Measurements from ENCODE around the gene AMN. TPM values are rescaled to one million over a fixed set of nuclear protein-coding genes. Genes with fewer than 3 reads are reported as not detected.

Gene AMN
- total RNA-seq, 1 donor from 2014 or later, result 0.30 TPM

- H3K4me1 Mint-ChIP-seq (ENCODE audit: low read depth), result peaks cover 23% of the 10 kb centered on the region
- H3K4me3 Mint-ChIP-seq (ENCODE audit: unreplicated experiment), result no peak overlapping the region
- no peaks in the 10 kb centered on the region for H3K9me3 Mint-ChIP-seq (ENCODE audit: low read depth)
- no peaks in the 10 kb centered on the region for H3K27me3 Mint-ChIP-seq (ENCODE audit: low read depth)
- H3K36me3 Mint-ChIP-seq (ENCODE audit: low read depth), result peaks cover 31% of the 10 kb centered on the region
- no peak for DNase-seq (ENCODE audit: low spot score)
- H3K27ac Mint-ChIP-seq (ENCODE audit: unreplicated experiment), result no peak overlapping the region
- TF ChIP-seq CTCF (IDR thresholded peaks at IDR 0.05), result no peak
These were observed 30.6 kb downstream of the AMN start for GRCh38 chr14:102953100-102953499.

GRCh38 chr14:102954081-102954789 lies 31.8 kb downstream of the AMN start:
- no peak for DNase-seq (ENCODE audit: low spot score)
- TF ChIP-seq CTCF (IDR thresholded peaks at IDR 0.05), result no peak
- Mint-ChIP-seq H3K27ac (ENCODE audit: unreplicated experiment) (no peak overlapping the region), H3K9me3 (ENCODE audit: low read depth) (no peaks in the 10 kb centered on the region), H3K27me3 (ENCODE audit: low read depth) (no peaks in the 10 kb centered on the region), H3K36me3 (ENCODE audit: low read depth) (peaks cover 34% of the 10 kb centered on the region), H3K4me1 (ENCODE audit: low read depth) (peaks cover 20% of the 10 kb centered on the region), H3K4me3 (ENCODE audit: unreplicated experiment) (no peak overlapping the region)

- TF ChIP-seq CTCF (IDR thresholded peaks at IDR 0.05), result no peak
- no peak overlapping the region for H3K4me3 Mint-ChIP-seq (ENCODE audit: unreplicated experiment)
- H3K4me1 Mint-ChIP-seq (ENCODE audit: low read depth), result peaks cover 13% of the 10 kb centered on the region
- DNase-seq (ENCODE audit: low spot score), result no peak
- H3K27me3 Mint-ChIP-seq (ENCODE audit: low read depth), result no peaks in the 10 kb centered on the region
- H3K9me3 Mint-ChIP-seq (ENCODE audit: low read depth), result no peaks in the 10 kb centered on the region
- H3K36me3 Mint-ChIP-seq (ENCODE audit: low read depth), result peaks cover 35% of the 10 kb centered on the region
- H3K27ac Mint-ChIP-seq (ENCODE audit: unreplicated experiment), result no peak overlapping the region
These were observed 33.4 kb downstream of the AMN start for GRCh38 chr14:102955636-102956408.

GRCh38 chr14:102957222-102957621 lies 34.8 kb downstream of the AMN start:
- peaks cover 8% of the 10 kb centered on the region for H3K4me1 Mint-ChIP-seq (ENCODE audit: low read depth)
- H3K36me3 Mint-ChIP-seq (ENCODE audit: low read depth), result peaks cover 36% of the 10 kb centered on the region
- no peak overlapping the region for H3K27ac Mint-ChIP-seq (ENCODE audit: unreplicated experiment)
- H3K27me3 Mint-ChIP-seq (ENCODE audit: low read depth), result no peaks in the 10 kb centered on the region
- no peak for TF ChIP-seq CTCF (IDR thresholded peaks at IDR 0.05)
- H3K4me3 Mint-ChIP-seq (ENCODE audit: unreplicated experiment), result no peak overlapping the region
- DNase-seq (ENCODE audit: low spot score), result no peak
- no peaks in the 10 kb centered on the region for H3K9me3 Mint-ChIP-seq (ENCODE audit: low read depth)

- no peaks in the 10 kb centered on the region for H3K4me1 Mint-ChIP-seq (ENCODE audit: low read depth)
- no peaks in the 10 kb centered on the region for H3K9me3 Mint-ChIP-seq (ENCODE audit: low read depth)
- no peak overlapping the region for H3K27ac Mint-ChIP-seq (ENCODE audit: unreplicated experiment)
- DNase-seq (ENCODE audit: low spot score), result no peak
- no peaks in the 10 kb centered on the region for H3K27me3 Mint-ChIP-seq (ENCODE audit: low read depth)
- TF ChIP-seq CTCF (IDR thresholded peaks at IDR 0.05), result no peak
- peaks cover 33% of the 10 kb centered on the region for H3K36me3 Mint-ChIP-seq (ENCODE audit: low read depth)
- H3K4me3 Mint-ChIP-seq (ENCODE audit: unreplicated experiment), result no peak overlapping the region
These were observed 36.0 kb downstream of the AMN start for GRCh38 chr14:102958461-102958860.
